ENCODE data around the gene WWC1.

The WWC1 gene

DNA sequence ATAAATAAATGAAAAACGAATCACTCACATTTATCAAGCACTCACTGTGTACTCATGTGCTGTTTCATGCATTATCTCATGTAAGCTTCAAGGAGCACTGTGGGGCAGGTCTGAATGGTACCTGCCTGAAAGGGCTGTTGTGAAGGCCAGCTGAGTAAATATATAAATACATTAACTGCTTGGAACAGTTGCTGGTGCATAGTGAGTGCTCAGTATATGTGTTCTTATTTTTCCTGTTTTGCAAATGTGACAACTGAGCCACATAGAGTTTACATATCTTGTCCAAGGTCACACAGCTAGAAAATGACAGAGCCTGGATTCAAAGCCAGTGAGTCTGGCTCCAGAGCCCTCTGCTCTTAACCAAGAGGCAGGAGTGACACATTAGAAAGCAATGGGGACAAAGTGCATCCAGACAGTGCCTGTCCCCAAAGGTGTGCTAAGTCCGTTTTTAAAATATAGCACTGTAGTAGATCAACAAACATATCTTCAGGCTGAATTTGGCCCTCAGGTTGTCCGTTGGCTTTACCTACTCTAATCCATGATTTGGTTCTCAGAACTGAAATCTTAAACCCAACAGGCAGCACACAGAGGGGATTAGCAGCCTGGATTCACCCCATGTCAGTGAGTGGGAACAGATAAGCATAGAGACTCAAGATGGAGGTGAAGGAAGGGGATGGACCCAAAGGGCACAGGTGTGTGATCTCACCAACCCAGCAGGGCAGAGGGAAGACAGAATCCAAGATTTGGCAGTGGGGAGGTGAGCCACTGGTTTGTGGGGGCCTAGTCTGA, 70.8 kb downstream of the WWC1 start:
- DNase-seq (ENCODE audit: low spot score) = peak; percentile 50

DNA sequence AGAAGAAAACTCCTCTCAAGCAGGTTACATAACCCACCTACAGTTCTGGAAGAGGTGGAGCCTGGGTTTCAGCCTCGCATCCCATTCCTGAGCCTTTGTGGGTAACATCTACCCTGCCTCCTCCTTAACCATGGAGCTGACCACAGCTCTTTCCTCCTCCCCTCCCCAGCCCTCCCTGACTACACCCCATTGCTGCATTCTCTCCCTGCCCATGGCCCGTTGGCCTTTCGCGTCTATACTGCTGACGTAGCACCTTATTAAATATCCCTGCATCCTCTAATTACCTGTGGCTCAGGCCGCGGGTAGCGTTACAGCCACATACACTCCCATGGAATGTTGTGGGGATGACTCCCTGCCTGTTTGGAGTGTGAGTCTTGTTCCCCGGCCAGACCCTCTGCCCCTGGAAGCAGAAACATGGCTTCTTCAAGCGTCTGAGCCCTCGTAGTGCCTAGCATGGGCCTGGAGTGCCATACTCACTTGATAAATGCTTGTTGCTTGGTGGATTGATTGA, 72.8 kb downstream of the WWC1 start:
- DNase-seq (ENCODE audit: low spot score) = peak; percentile 96

DNA sequence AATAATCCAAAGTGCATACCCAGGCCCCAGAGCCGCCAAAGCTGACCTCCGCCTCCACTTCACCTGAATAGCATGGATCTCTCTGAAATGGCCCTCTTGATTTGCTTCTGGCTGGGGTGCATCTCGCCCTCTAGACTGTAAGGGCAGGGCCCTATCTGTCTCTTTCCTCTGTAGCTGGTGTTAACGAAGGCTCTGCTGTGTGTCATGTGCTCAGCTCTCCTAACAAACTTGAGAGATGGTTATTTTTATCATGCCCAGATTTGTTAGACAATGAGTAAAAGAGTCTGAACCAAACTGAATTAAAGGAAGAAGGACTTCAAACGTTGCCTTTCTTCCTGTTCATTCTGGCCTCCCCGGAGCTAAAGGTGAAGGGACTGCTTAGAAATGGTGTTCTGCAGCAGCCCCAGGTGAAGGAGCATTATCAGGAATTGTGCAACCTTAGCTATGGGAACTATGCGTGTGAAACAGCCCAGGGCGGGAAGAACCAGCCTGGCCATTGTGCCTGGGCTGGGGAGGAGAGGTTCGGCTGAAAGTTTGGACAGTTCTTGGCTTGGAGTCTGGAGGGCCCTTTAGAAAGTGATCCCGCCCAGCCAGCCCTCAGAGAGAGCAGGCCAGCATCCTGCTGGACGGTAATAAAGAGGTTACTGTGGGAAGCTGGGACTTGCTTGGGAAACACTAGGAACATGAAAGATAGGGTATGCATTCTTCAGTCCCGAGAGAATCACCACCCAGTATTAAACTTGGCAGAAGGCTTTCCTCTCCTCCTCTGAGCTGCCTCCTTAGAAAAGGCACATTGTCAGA, 73.5 kb downstream of the WWC1 start:
- DNase-seq (ENCODE audit: low spot score) = peak; percentile 41

DNA sequence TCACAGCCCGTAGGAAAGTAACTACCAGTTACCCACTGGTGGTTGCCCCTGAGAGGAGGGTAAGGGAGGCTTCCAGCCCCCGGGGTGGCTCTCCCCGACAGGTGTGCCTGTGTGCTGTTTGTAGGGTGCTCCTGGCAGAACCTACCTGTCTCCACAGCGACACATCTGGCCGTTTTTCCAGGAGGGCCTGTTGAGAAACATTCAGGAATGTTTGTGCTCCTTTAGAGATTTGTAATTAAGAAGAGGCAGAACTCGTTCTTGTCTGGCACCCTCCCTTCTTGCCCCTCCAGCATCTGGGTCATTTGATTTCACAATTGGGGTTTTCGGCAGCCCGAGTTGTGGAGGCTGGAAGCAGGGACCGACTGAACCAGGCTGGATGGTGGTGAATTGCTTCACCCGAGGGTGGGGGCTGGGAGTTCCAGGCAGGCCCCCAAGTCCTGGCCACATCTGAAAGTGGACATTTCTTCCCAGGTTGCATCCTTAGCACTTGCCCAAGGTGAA, 74.2 kb downstream of the WWC1 start:
- DNase-seq (ENCODE audit: low spot score) = peak; percentile 68

DNA sequence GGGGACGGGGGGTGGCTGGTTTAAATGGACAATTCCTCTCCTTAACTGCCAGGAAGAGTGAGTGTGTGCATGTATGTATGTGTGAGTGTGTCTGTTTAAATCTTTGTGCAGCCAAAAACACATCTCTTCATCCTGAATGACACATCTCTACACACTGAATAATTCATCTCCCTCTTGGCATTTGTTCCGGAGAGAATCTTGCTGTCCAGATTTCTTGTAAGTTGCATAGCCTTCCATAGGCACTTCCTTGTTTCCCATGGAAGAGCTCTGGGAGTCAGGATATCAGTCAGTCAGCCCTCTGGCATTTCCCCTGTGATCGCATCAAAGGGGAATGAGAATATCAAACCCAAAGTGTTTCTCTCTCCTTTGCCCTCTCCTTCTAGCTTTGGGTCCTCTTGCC, 74.7 kb downstream of the WWC1 start:
- DNase-seq (ENCODE audit: low spot score) = peak; percentile 97

DNA sequence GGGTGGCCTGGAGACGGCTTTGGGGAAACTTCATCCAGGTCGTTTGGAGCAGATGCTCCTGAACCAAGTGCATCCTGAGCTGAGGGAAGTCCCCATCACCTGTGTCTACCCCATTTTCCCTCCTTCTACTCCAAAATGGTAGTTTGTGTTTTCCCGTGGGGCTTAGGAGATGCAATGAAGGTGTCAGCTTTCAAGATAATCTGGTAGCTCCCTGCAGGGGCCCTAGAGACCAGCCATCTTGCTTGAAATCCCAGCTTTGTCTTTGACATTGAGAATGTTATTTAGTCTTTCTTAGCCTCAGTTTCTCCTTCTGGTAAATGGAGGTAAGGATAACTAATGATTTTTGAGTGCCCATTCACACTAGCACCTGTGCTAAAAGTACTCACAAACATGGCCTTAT, 77.4 kb downstream of the WWC1 start:
- no peak for DNase-seq (ENCODE audit: low spot score)

GRCh38 chr5:168370831-168371230, 79.4 kb downstream of the WWC1 start:
- DNase-seq (ENCODE audit: low spot score) = no peak

GRCh38 chr5:168372356-168372946, 81.0 kb downstream of the WWC1 start:
- no peak for DNase-seq (ENCODE audit: low spot score)

DNA sequence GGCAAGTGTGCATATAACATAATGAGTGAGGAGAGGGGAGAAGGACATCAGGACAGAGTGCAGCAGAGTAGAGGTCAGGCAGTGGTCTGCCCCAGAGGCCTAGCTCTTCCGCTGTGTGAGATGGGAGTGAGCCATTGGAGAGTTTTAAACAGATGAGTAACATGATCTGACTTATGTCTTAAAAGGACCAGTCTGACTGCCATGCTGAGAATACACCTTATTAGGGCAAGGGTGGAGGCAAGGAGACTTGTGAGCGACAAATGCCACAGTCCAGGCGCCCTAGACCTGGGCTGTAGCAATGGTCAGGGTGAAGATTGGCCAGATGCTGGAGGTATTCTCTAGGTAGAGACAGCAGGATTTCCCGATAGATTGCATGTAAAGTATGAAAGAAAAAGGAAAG, 83.1 kb downstream of the WWC1 start:
- DNase-seq (ENCODE audit: low spot score) = no peak

- DNase-seq (ENCODE audit: low spot score) = no peak
Measured at GRCh38 chr5:168375214-168375613, 83.8 kb downstream of the WWC1 start.

DNA sequence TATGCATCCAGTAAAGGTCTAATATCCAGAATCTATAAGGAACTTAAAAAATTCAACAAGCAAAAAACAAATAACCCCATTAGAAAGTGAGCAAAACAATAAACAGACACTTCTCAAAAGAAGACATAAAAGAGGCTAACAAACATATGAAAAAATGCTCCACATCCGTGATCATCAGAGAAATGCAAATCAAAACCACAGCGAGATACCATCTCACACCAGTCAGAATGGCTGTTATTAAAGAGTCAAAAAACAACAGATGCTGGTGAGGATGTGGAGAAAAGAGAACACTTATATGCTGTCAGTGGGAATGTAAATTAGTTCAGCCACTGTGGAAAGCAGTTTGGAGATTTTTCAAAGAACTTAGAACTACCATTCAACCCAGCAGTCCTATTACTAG, 86.1 kb downstream of the WWC1 start:
- DNase-seq (ENCODE audit: low spot score) = no peak

- DNase-seq (ENCODE audit: low spot score) = no peak
Measured at GRCh38 chr5:168378741-168379140, 87.3 kb downstream of the WWC1 start.

GRCh38 chr5:168382421-168382820, 91.0 kb downstream of the WWC1 start:
- DNase-seq (ENCODE audit: low spot score) = no peak

DNA sequence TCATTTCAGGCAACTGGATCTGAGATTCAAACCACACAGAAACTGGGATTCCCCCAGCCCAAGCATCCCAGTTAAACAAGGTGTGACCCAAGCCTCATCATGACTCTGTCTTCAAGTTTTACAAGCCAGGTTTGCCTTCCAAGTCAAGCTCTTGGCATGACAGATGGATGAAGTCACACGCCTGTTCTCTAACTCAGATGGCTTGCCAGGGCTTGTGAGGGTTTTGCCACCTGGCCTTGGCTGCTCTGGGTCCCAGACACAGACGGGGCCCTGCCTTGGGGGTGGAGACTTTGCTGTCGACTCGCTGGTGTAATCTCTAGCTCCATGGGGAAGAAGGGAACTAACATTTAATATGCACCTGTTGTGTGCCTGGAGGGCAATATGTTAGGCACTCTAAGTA, 99.0 kb downstream of the WWC1 start:
- peak; percentile 58 for DNase-seq (ENCODE audit: low spot score)

DNA sequence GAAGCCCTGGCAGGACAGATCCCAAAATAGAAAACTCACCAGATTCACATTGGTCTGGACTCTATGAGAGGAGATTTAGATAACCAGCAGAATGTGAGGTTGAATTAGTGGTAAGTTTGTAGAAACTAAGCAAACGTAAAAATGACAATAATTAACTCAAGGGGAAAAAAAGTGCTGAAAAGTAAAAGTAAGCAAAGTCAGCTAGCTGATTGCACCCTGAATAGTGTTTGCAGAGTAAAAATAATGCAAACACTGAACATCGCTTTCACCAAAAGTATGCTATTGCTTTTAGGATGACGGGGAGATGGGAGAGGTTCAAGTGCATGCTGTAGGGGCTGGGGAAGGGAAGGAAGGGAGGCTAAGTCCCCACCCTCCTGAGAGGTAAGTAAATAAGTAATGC, 102.3 kb downstream of the WWC1 start:
- no peak for DNase-seq (ENCODE audit: low spot score)

DNA sequence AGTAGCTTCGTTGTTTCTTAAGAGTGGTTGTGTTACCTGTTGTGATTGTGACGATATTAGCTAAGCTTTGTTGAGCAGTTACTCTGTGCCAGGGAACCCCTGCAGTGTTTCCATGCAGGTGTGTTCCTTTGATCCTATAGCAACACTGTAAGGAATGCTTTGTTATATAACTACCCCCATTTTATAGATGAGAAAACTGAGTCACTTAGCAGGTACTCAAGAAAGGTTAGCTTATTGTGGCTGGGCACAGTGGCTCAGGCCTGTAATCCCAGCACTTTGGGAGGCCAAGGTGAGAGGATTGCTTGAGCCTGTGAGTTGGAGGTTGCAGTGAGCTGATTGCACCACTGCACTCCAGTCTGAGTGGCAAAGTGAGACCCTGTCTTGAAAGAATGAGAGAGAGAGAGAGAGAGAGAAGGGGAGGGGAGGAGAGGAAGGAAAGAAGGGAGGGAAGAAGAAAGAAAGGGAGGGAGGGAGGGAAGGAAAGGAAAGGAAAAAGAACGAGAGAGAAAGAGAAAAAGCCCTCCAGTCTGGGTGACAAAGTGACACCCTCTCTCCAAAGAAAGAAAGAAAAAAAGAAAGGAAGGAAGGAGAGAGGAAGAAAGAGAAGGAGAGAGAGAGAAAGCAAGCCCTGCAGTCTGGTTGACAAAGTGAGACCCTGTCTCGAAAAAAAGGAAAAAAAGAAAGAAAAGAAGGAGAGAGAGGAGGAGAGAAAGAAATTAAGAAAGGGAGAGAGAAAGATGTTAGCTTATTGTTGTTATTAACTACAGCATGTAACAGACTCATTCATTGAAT, 109.2 kb downstream of the WWC1 start:
- no peak for DNase-seq (ENCODE audit: low spot score)

DNA sequence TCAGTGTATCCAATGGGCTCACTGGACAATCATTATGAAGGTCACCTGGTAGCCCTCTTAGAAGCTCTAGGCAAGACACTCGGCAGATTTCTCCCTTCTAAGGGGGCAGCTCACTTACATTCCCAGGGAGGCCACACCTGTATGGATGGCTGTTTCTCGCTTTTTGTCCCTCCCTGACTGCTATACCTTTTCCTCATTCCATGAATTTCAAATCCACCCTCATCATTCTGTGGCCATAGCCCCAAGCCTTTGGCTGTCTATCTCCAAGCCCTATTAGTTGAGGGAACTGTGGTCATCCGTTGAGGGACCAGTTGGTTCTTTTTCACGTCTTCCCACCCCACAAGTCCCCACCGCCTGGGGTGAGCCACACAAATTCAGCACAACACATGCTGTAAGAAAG, 109.8 kb downstream of the WWC1 start:
- DNase-seq (ENCODE audit: low spot score) = peak; percentile 37

GRCh38 chr5:168401880-168402279, 110.4 kb downstream of the WWC1 start:
- peak; percentile 33 for DNase-seq (ENCODE audit: low spot score)

GRCh38 chr5:168404365-168404764, 112.9 kb downstream of the WWC1 start:
- DNase-seq (ENCODE audit: low spot score) = peak; percentile 79

DNA sequence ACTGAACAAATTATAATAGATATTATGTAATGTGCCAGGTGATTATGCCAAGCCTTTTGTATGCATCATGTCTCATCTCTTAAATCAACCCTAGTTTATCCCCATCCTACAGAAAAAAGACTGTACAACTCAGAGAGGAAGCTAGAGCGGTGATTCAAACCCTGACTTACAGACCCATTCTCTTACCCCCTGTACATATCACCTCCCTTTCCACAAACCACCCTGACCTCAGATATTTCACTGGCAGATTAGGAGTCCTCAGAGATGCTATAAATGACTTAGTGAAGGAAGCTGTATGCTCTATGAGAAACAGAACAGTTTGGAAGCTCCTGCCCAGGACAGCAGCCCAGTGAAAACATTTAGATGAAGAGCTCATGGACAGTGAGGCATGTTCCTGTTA, 115.8 kb downstream of the WWC1 start:
- DNase-seq (ENCODE audit: low spot score) = no peak

GRCh38 chr5:168408561-168409305, 117.3 kb downstream of the WWC1 start:
- DNase-seq (ENCODE audit: low spot score) = no peak
